IMR-90 (cell line): ENCODE results near the gene NDUFA13. TPM values are rescaled to one million over a fixed set of nuclear protein-coding genes. Genes with fewer than 3 reads are reported as not detected.
A peak's percentile ranks its signal among the peaks of the same experiment; 100 is the strongest.

Experiments used
- ATAC-seq: fragments of 200-7000 bp; cut with Tn5 transposase; 2 replicates; pipeline ENCODE4 v1.9.1; 2020; ENCODE audit warnings: low read depth, mild to moderate bottlenecking, moderate library complexity
- BruUV-seq: library from RNA; stranded (reverse); fragments of 400-500 nt; replicated peaks from 2 replicates; lab custom pipeline; 2021; lab: Mats Ljungman, UMichigan
- CTCF ChIA-PET: fragments of 300-600 bp; formaldehyde crosslinking; extraction: SDS; loops from one replicate; lab custom pipeline; 2021; ENCODE audit warnings: antibody characterized with exemption; lab: Yijun Ruan, JAX
- POLR2A ChIA-PET: fragments of 300-600 bp; sonication (Branson Sonifier 250); formaldehyde crosslinking; loops from one replicate; lab custom pipeline; 2022; ENCODE audit warnings: antibody characterized with exemption; ENCODE audit not compliant: unreplicated experiment; lab: Charles Lee
- DNase-seq: peaks from one replicate; pipeline ENCODE4 v3.0.0; 2013
- H2AFZ ChIP-seq: replicated peaks from 2 replicates; pipeline ENCODE3; 2013; ENCODE audit warnings: low read length, mild to moderate bottlenecking; ENCODE audit not compliant: poor library complexity
- H2AK5ac ChIP-seq: 2 replicates; pipeline ENCODE4 v1.6.1; 2013; ENCODE audit warnings: low read depth, low read length, inconsistent platforms
- H2AK9ac ChIP-seq: replicated peaks from 2 replicates; pipeline ENCODE3; 2013; ENCODE audit warnings: mild to moderate bottlenecking, low read depth, low read length, moderate library complexity; ENCODE audit not compliant: poor library complexity
- H2BK120ac ChIP-seq: 2 replicates; pipeline ENCODE4 v1.6.1; 2013; ENCODE audit warnings: low read depth, low read length, inconsistent platforms
- H2BK15ac ChIP-seq: 3 replicates; pipeline ENCODE4 v1.6.1; 2013; ENCODE audit warnings: low read depth, low read length, inconsistent platforms
- H2BK20ac ChIP-seq: 2 replicates; pipeline ENCODE4 v1.6.1; 2013; ENCODE audit warnings: low read depth, mild to moderate bottlenecking, inconsistent platforms, low read length, moderate library complexity
- H2BK5ac ChIP-seq: 2 replicates; pipeline ENCODE4 v1.6.1; 2013; ENCODE audit warnings: mild to moderate bottlenecking, low read depth, low read length, inconsistent platforms; ENCODE audit not compliant: poor library complexity, severe bottlenecking
- H3K14ac ChIP-seq: replicated peaks from 2 replicates; pipeline ENCODE4 v1.6.1; 2013; ENCODE audit warnings: low read depth, low read length, inconsistent platforms
- H3K18ac ChIP-seq: 2 replicates; pipeline ENCODE4 v1.6.1; 2013; ENCODE audit warnings: low read depth, low read length, control low read depth
- H3K23ac ChIP-seq: 2 replicates; pipeline ENCODE4 v1.6.1; 2013; ENCODE audit warnings: low read depth, low read length, inconsistent platforms
- H3K27ac ChIP-seq: 2 replicates; pipeline ENCODE4 v1.5.1; 2013; ENCODE audit warnings: mild to moderate bottlenecking, control low read depth, low read length; ENCODE audit not compliant: insufficient read depth
- H3K27me3 ChIP-seq: 2 replicates; pipeline ENCODE4 v1.6.1; 2013; ENCODE audit warnings: low read length; ENCODE audit not compliant: control insufficient read depth, insufficient read depth
- H3K36me3 ChIP-seq: 2 replicates; pipeline ENCODE4 v1.6.1; 2013; ENCODE audit warnings: low read length, mixed read lengths; ENCODE audit not compliant: control insufficient read depth, insufficient read depth
- H3K4ac ChIP-seq: 2 replicates; pipeline ENCODE4 v1.6.1; 2013; ENCODE audit warnings: low read depth, low read length, inconsistent platforms
- H3K4me1 ChIP-seq: 2 replicates; pipeline ENCODE4 v1.6.1; 2013; ENCODE audit warnings: low read length, mixed read lengths; ENCODE audit not compliant: control insufficient read depth, insufficient read depth
- H3K4me2 ChIP-seq: 2 replicates; pipeline ENCODE4 v1.6.1; 2013; ENCODE audit warnings: low read depth, mild to moderate bottlenecking, control low read depth, low read length, moderate library complexity
- H3K4me3 ChIP-seq: 2 replicates; pipeline ENCODE4 v1.5.1; 2013; ENCODE audit warnings: low read depth, mild to moderate bottlenecking, control low read depth, low read length, moderate library complexity; ENCODE audit not compliant: insufficient read depth
- H3K56ac ChIP-seq: 2 replicates; pipeline ENCODE4 v1.6.1; 2013; ENCODE audit warnings: low read length, inconsistent platforms; ENCODE audit not compliant: insufficient read depth; ENCODE audit errors: extremely low read depth
- H3K79me1 ChIP-seq, 2 experiments: 2 replicates each; pipeline ENCODE4 v1.6.1; 2013; ENCODE audit warnings: low read length in 2 of 2, inconsistent platforms in 1 of 2, low read depth in 1 of 2
- H3K9ac ChIP-seq: 2 replicates; pipeline ENCODE4 v1.6.1; 2013; ENCODE audit warnings: low read depth, low read length, control low read depth
- H3K9me1 ChIP-seq: 2 replicates; pipeline ENCODE4 v1.6.1; 2013; ENCODE audit warnings: low read length, inconsistent platforms; ENCODE audit not compliant: insufficient read depth
- H3K9me3 ChIP-seq: 2 replicates; pipeline ENCODE4 v1.6.1; 2013; ENCODE audit warnings: low read length; ENCODE audit not compliant: control insufficient read depth, insufficient read depth
- H4K20me1 ChIP-seq: 2 replicates; pipeline ENCODE4 v1.6.1; 2013; ENCODE audit warnings: low read length, inconsistent platforms; ENCODE audit not compliant: insufficient read depth
- H4K5ac ChIP-seq: 2 replicates; pipeline ENCODE4 v1.6.1; 2013; ENCODE audit warnings: mild to moderate bottlenecking, low read depth, low read length, control low read depth
- H4K8ac ChIP-seq, 2 experiments: 2 replicates each; pipeline ENCODE4 v1.6.1; 2013; ENCODE audit warnings: low read depth in 2 of 2, low read length in 2 of 2, control low read depth in 1 of 2, inconsistent platforms in 1 of 2
- H4K91ac ChIP-seq: 2 replicates; pipeline ENCODE4 v1.6.1; 2013; ENCODE audit warnings: low read depth, low read length, inconsistent platforms; ENCODE audit not compliant: insufficient read depth
- BHLHE40 ChIP-seq: fragments of 150-350 bp; IDR thresholded peaks from 2 replicates; pipeline ENCODE4 v1.6.1; 2016; ENCODE audit warnings: mild to moderate bottlenecking, low read depth, low read length
- CEBPB ChIP-seq: IDR thresholded peaks from 2 replicates; pipeline ENCODE4 v1.6.1; 2012; ENCODE audit warnings: low read depth, low read length, improper control_type of control experiment
- CHD1 ChIP-seq: IDR thresholded peaks from 2 replicates; pipeline ENCODE4 v1.6.1; 2012; ENCODE audit warnings: low read depth, low read length, improper control_type of control experiment
- MAFK ChIP-seq: IDR thresholded peaks from 2 replicates; pipeline ENCODE4 v1.6.1; 2012; ENCODE audit warnings: low read depth, low read length, improper control_type of control experiment
- MAZ ChIP-seq: IDR thresholded peaks from 2 replicates; pipeline ENCODE4 v1.6.1; 2012; ENCODE audit warnings: low read depth, mild to moderate bottlenecking, low read length, improper control_type of control experiment, moderate library complexity, borderline replicate concordance
- MXI1 ChIP-seq: IDR thresholded peaks from 2 replicates; pipeline ENCODE4 v1.6.1; 2012; ENCODE audit warnings: low read depth, mild to moderate bottlenecking, low read length, moderate library complexity, borderline replicate concordance
- NFE2L2 ChIP-seq: fragments of 150-350 bp; IDR thresholded peaks from 2 replicates; pipeline ENCODE4 v1.6.1; 2016; ENCODE audit warnings: low read depth, mild to moderate bottlenecking, low read length
- POLR2A ChIP-seq: IDR thresholded peaks from 2 replicates; pipeline ENCODE4 v1.6.1; 2012; ENCODE audit warnings: mild to moderate bottlenecking, low read depth, low read length
- RCOR1 ChIP-seq: IDR thresholded peaks from 2 replicates; pipeline ENCODE4 v1.6.1; 2012; ENCODE audit warnings: mild to moderate bottlenecking, low read length, improper control_type of control experiment; ENCODE audit not compliant: insufficient replicate concordance
- RFX5 ChIP-seq: IDR thresholded peaks from 2 replicates; pipeline ENCODE4 v1.8.0; 2012; ENCODE audit warnings: low read depth, mild to moderate bottlenecking, low read length, moderate library complexity
- SMC3 ChIP-seq: fragments of 150-350 bp; IDR thresholded peaks from 2 replicates; pipeline ENCODE4 v1.6.1; 2016; ENCODE audit warnings: low read depth, mild to moderate bottlenecking, antibody characterized with exemption, low read length, moderate library complexity
- WGBS, 2 experiments: methylation state at CpG; one replicate each; pipeline versions ENCODE4 v1.1.5 to v1.1.7; 2013; ENCODE audit warnings: missing lambda C conversion rate in 2 of 2; ENCODE audit not compliant: insufficient read length in 1 of 2; ENCODE audit errors: extremely low coverage in 2 of 2; 5-methylcytosine and 5-hydroxymethylcytosine counted together
- dilution Hi-C: fragments of 300-500 bp; cut with HindIII; formaldehyde crosslinking; loops from one replicate; pipeline ENCODE4 v1.14.3; 2018; ENCODE audit warnings: low sequenced_read_pairs; ENCODE audit not compliant: unreplicated experiment
- in situ Hi-C: fragments of 300-500 bp; cut with MboI; formaldehyde crosslinking; loops from 3 replicates; pipeline ENCODE4 v1.14.3; 2019; ENCODE audit warnings: low sequenced_read_pairs, inconsistent platforms, mixed read lengths
- intact Hi-C: fragments of 100-400 bp; cut with micrococcal nuclease; formaldehyde crosslinking; loops from 2 replicates; pipeline ENCODE4 v1.10.0; 2022
- polyA plus RNA-seq, 3 experiments: library from polyadenylated mRNA; depleted of rRNA; stranded (reverse); fragments of >200 nt; gene quantifications; 2 replicates each; pipeline ENCODE4 v1.2.3, GENCODE V29; 2012; ENCODE audit warnings: low replicate concordance in 1 of 3
- total RNA-seq: library from RNA; depleted of rRNA; stranded (reverse); fragments of >200 nt; gene quantifications from 2 replicates; pipeline ENCODE4 v1.2.3, GENCODE V29; 2012
- TF ChIP-seq, protein P1 (sequence below): fragments of 150-350 bp; IDR thresholded peaks from 2 replicates; pipeline ENCODE4 v1.6.1; 2016; ENCODE audit warnings: low read depth, mild to moderate bottlenecking, low read length, moderate library complexity, borderline replicate concordance
- TF ChIP-seq, protein P2 (sequence below): conservative IDR thresholded peaks from 2 replicates; pipeline ENCODE4 v1.5.1; 2012; ENCODE audit warnings: mild to moderate bottlenecking, low read depth, low read length, improper control_type of control experiment

The NDUFA13 gene
- total and polyA plus RNA-seq, 2 of the 4 experiments (the other 2 are of a cell fraction): 30.6 to 667 TPM

DNA sequence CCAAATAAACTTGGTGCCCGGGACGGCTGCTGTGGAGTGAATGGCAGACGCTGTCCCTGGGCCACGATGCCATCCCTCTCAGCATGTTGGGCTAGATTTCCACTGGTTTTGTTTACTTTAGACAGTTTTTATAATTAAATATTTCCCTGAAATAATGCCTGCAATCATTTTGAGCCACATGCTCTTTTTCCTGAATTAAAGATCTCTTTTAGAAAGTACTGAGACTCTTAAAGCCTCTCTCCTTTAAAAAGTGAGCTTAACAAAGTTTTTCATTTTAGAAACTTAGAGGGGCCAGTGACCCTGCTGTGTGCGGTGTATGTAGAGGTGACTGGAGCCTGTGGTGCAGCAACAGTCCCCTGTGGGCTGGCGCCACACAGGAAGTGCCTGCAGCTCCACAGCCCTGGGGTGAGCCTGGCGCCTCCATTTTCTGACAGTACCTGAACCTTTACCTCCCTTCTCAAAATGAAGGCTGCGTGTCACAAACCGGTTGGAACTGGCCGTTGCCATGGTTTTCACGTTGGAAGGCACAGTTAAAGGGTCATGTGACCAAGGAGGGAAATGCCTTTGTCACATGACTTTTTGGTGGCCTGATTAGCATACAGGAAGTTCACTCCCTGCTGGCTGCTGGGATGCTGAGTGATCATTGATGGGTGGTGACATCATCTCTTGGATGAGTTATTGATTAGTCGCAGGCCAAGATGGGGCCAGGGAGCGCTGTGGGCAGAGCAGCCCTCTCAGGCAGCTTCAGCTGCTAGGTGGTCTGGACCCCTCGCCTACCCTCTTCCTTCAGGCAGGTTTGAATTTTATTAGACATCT is 26.9 kb upstream of the NDUFA13 start:
- Histone ChIP-seq H4K8ac (peak overlapping the region; percentile 64 to 94), H3K4me1 (peaks cover 38% of the 10 kb centered on the region)
- no peak for TF ChIP-seq SMC3
- peak; percentile 24; the same call in 1 of the 2 replicates for TF ChIP-seq POLR2A
- TF ChIP-seq CEBPB: no peak; the same call in 1 of the 2 replicates
- TF ChIP-seq MAZ: no peak
- TF ChIP-seq, protein P1, sequence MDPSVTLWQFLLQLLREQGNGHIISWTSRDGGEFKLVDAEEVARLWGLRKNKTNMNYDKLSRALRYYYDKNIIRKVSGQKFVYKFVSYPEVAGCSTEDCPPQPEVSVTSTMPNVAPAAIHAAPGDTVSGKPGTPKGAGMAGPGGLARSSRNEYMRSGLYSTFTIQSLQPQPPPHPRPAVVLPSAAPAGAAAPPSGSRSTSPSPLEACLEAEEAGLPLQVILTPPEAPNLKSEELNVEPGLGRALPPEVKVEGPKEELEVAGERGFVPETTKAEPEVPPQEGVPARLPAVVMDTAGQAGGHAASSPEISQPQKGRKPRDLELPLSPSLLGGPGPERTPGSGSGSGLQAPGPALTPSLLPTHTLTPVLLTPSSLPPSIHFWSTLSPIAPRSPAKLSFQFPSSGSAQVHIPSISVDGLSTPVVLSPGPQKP: no peak
- TF ChIP-seq BHLHE40: peak; percentile 26; the same call in 1 of the 2 replicates
- 0 out of 2 replicates have a peak, but pooled peaks have one; percentile 4 for TF ChIP-seq NFE2L2
- TF ChIP-seq RCOR1: no peak
- TF ChIP-seq MAFK: peak; percentile 36; the same call in 1 of the 2 replicates
- no peak for TF ChIP-seq RFX5
- TF ChIP-seq, protein P2, sequence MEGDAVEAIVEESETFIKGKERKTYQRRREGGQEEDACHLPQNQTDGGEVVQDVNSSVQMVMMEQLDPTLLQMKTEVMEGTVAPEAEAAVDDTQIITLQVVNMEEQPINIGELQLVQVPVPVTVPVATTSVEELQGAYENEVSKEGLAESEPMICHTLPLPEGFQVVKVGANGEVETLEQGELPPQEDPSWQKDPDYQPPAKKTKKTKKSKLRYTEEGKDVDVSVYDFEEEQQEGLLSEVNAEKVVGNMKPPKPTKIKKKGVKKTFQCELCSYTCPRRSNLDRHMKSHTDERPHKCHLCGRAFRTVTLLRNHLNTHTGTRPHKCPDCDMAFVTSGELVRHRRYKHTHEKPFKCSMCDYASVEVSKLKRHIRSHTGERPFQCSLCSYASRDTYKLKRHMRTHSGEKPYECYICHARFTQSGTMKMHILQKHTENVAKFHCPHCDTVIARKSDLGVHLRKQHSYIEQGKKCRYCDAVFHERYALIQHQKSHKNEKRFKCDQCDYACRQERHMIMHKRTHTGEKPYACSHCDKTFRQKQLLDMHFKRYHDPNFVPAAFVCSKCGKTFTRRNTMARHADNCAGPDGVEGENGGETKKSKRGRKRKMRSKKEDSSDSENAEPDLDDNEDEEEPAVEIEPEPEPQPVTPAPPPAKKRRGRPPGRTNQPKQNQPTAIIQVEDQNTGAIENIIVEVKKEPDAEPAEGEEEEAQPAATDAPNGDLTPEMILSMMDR: no peak
- peak; percentile 7; the same call in 1 of the 2 replicates for TF ChIP-seq MXI1
- no peak for TF ChIP-seq CHD1

More for the DNA sequence above, 26.9 kb upstream of the NDUFA13 start:
- H3K9me3 ChIP-seq: no peaks in the 10 kb centered on the region
- H3K27me3 ChIP-seq: no peaks in the 10 kb centered on the region
- H3K9me1 ChIP-seq: peaks cover 18% of the 10 kb centered on the region
- H3K36me3 ChIP-seq: peaks cover 17% of the 10 kb centered on the region
- peak overlapping the region; percentile 37 for H3K23ac ChIP-seq
- peak overlapping the region; percentile 83 for H2AFZ ChIP-seq
- H2BK20ac ChIP-seq: peak overlapping the region; percentile 24; the same call in 1 of the 2 replicates
- CTCF ChIA-PET: interaction anchor here (1.0 to 2.7 kb wide), 2 partner anchors 83 to 121 kb away, joined by 4 to 15 read pairs; partner anchors contain the start of gene GATAD2A
- intact Hi-C loops (loop anchor here (2.0 to 5.0 kb wide), 2 partner anchors 84 to 102 kb away; partner anchors contain the start of gene GATAD2A), dilution Hi-C loops (no loop called here), in situ Hi-C loops (no loop called here)
- peak overlapping the region; percentile 73 for H2BK5ac ChIP-seq
- H3K9ac ChIP-seq: peak overlapping the region; percentile 50
- peak overlapping the region; percentile 57 for H3K56ac ChIP-seq
- H4K5ac ChIP-seq: peak overlapping the region; percentile 93
- peaks cover 15 to 79% of the 10 kb centered on the region in 2 experiments; a peak in 3 of 4 replicates for H3K79me1 ChIP-seq
- no peaks in the 10 kb centered on the region; the same call in 1 of the 2 replicates for H4K20me1 ChIP-seq
- POLR2A ChIA-PET: interaction anchor here (0.6 kb wide), 1 partner anchor 35 kb away, joined by 3 read pairs; no protein-coding TSS in a partner anchor
- BruUV-seq: no TSS peak
- peak overlapping the region; percentile 84 for H4K91ac ChIP-seq
- H3K4me2 ChIP-seq: peak overlapping the region; percentile 67
- H2BK15ac ChIP-seq: peak overlapping the region; percentile 61; the same call in 1 of the 3 replicates
- H3K14ac ChIP-seq: peak overlapping the region; percentile 27
- peak overlapping the region; percentile 72 for H2BK120ac ChIP-seq
- H3K27ac ChIP-seq: peak overlapping the region; percentile 93
- H3K18ac ChIP-seq: peak overlapping the region; percentile 65
- peak overlapping the region; percentile 96 for H3K4ac ChIP-seq
- H3K4me3 ChIP-seq: no peak overlapping the region; the same call in 1 of the 2 replicates
- peak overlapping the region; percentile 92 for H2AK5ac ChIP-seq
- DNase-seq: peak; percentile 96
- no CpG with 5 or more reads among the region's 14 CpGs for WGBS, 2 experiments
- peak overlapping the region; percentile 93 for H2AK9ac ChIP-seq
- ATAC-seq: peak; percentile 54
